ENCODE measurements around the gene TMEM80. TPM values are rescaled to one million over a fixed set of nuclear protein-coding genes. Genes with fewer than 3 reads are reported as not detected.
"Not testable (repeated sequence)": the region's sequence is repeated elsewhere in the genome, so short reads cannot be mapped to it uniquely, and the experiment has no call there.

TMEM80 gene
- total and polyA plus RNA-seq, 2 experiments from 2014 or later, result 12.8 to 25.4 TPM

DNA sequence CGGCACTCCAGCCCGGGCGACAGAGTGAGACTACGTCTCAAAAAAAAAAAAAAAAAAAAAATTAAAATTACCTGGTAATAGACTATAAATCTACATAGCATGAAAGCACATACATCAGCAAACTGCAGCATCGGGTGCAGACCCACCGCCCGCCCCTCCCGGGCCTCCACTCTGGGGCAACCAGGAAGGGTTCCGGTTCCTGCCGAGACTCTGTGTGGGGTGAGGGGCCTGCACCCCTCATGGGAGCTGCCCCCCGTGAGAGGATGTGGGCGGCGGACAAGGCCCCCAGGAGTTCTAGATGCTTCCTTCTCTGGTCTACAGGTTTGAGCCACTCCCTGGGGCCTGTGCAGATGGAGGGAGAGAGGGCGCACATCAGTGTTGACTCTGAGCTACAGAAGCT, 49.4 kb upstream of the TMEM80 start (continued):
- TF ChIP-seq EZH2phosphoT487 (IDR thresholded peaks at IDR 0.05; ENCODE audit: unreplicated experiment) (no peak), POLR2AphosphoS5 (IDR thresholded peaks at IDR 0.05; ENCODE audit: low read depth) (no peak), STAT1 (IDR thresholded peaks at IDR 0.05; ENCODE audit: unreplicated experiment) (no peak), ZNF331 (CRISPR knock-in tag; IDR thresholded peaks at IDR 0.05; ENCODE audit: low read depth) (no peak), JUNB (IDR thresholded peaks at IDR 0.05; ENCODE audit: unreplicated experiment) (no peak)
- TF ChIP-seq, protein P1, sequence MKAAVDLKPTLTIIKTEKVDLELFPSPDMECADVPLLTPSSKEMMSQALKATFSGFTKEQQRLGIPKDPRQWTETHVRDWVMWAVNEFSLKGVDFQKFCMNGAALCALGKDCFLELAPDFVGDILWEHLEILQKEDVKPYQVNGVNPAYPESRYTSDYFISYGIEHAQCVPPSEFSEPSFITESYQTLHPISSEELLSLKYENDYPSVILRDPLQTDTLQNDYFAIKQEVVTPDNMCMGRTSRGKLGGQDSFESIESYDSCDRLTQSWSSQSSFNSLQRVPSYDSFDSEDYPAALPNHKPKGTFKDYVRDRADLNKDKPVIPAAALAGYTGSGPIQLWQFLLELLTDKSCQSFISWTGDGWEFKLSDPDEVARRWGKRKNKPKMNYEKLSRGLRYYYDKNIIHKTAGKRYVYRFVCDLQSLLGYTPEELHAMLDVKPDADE (IDR thresholded peaks at IDR 0.05), result no peak

DNA sequence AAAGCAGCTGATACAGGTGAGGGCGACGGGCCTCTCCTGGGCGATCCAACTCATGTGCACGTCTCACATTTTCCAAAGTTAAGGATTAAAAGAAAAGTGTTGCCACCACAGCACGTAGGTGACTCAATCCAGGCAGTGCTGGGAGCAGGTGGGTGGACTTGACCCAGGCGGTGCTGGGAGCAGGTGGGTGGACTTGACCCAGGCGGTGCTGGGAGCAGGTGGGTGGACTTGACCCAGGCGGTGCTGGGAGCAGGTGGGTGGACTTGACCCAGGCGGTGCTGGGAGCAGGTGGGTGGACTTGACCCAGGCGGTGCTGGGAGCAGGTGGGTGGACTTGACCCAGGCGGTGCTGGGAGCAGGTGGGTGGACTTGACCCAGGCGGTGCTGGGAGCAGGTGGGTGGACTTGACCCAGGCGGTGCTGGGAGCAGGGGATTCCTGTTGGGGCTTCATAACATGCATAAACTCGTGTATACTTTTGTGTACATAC, 47.9 kb upstream of the TMEM80 start:
- not testable (repeated sequence) for H3K27ac Mint-ChIP-seq; ATAC-seq; H3K9me3 Mint-ChIP-seq; H3K4me3 Mint-ChIP-seq; DNase-seq (ENCODE audit: low spot score); H3K9me2 ChIP-seq (ENCODE audit: insufficient read depth); H2AFZ ChIP-seq; H3F3A ChIP-seq (replicated peaks; ENCODE audit: low read depth); H3K36me3 ChIP-seq (ENCODE audit: insufficient read depth); H3K27ac ChIP-seq (ENCODE audit: low read depth); H4K20me1 ChIP-seq (replicated peaks; ENCODE audit: insufficient read depth); H3K4me2 ChIP-seq; H3K4me1 ChIP-seq (ENCODE audit: insufficient read depth); H3K79me2 ChIP-seq (replicated peaks; ENCODE audit: insufficient read depth); H3K27me3 ChIP-seq (ENCODE audit: insufficient read depth); H3K4me3 ChIP-seq; H3K4me1 Mint-ChIP-seq
- Mint-ChIP-seq H3K27me3 (ENCODE audit: insufficient read depth, low read depth, poor library complexity) (peaks cover 12% of the 10 kb centered on the region), H3K36me3 (ENCODE audit: low read depth) (peaks cover 41% of the 10 kb centered on the region)

DNA sequence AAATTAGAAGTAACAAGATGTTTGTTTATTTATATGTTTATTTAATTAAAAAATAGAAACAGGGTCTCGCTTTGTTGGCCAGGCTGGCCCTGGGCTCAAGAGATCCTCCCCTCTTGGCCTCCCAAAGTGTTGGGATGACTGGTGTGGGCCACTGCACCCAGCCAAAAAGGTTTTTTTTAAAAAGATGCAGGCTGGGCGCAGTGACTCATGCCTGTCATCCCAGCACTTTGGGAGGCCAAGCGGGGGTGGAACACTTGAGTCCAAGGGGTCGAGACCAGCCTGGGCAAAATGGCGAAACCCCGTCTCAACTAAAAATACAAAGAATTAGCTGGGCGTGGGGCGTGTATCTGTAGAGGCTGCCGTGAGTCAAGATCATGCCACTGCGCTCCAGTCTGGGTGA, 45.1 kb upstream of the TMEM80 start:
- Mint-ChIP-seq H3K27ac (no peak overlapping the region), H3K27me3 (ENCODE audit: insufficient read depth, low read depth, poor library complexity) (peaks cover 15% of the 10 kb centered on the region), H3K36me3 (ENCODE audit: low read depth) (peaks cover 46% of the 10 kb centered on the region), H3K4me3 (no peak overlapping the region), H3K4me1 (peaks cover 3% of the 10 kb centered on the region; the same call in 2 of the 3 replicates), H3K9me3 (no peaks in the 10 kb centered on the region)
- 0 out of 2 replicates have a peak, but pooled peaks cover 6% of the 10 kb centered on the region for H3F3A ChIP-seq (replicated peaks; ENCODE audit: low read depth)
- no peaks in the 10 kb centered on the region for H3K9me2 ChIP-seq (ENCODE audit: insufficient read depth)
- no peak overlapping the region for H3K4me3 ChIP-seq
- H3K79me2 ChIP-seq (replicated peaks; ENCODE audit: insufficient read depth), result no peaks in the 10 kb centered on the region
- H3K27me3 ChIP-seq (ENCODE audit: insufficient read depth), result no peaks in the 10 kb centered on the region
- no peaks in the 10 kb centered on the region; the same call in 1 of the 2 replicates for H3K4me1 ChIP-seq (ENCODE audit: insufficient read depth)
- no peak overlapping the region for H2AFZ ChIP-seq
- DNase-seq (ENCODE audit: low spot score) (no peak), ATAC-seq (no peak)
- peaks cover 4% of the 10 kb centered on the region; the same call in 1 of the 2 replicates for H3K36me3 ChIP-seq (ENCODE audit: insufficient read depth)
- 0 out of 2 replicates have a peak overlapping the region, but pooled peaks have one; percentile 6 for H3K27ac ChIP-seq (ENCODE audit: low read depth)
- TF ChIP-seq NANOG (IDR thresholded peaks at IDR 0.05; ENCODE audit: borderline replicate concordance), result no peak
- no peak for TF ChIP-seq CREB1 (CRISPR knock-in tag; IDR thresholded peaks at IDR 0.05; ENCODE audit: low read depth)
- TF ChIP-seq, protein P2, sequence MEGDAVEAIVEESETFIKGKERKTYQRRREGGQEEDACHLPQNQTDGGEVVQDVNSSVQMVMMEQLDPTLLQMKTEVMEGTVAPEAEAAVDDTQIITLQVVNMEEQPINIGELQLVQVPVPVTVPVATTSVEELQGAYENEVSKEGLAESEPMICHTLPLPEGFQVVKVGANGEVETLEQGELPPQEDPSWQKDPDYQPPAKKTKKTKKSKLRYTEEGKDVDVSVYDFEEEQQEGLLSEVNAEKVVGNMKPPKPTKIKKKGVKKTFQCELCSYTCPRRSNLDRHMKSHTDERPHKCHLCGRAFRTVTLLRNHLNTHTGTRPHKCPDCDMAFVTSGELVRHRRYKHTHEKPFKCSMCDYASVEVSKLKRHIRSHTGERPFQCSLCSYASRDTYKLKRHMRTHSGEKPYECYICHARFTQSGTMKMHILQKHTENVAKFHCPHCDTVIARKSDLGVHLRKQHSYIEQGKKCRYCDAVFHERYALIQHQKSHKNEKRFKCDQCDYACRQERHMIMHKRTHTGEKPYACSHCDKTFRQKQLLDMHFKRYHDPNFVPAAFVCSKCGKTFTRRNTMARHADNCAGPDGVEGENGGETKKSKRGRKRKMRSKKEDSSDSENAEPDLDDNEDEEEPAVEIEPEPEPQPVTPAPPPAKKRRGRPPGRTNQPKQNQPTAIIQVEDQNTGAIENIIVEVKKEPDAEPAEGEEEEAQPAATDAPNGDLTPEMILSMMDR (conservative IDR thresholded peaks at IDR 0.05; ENCODE audit: low read depth in 2 of 2), result no peak
- TF ChIP-seq, protein P3, sequence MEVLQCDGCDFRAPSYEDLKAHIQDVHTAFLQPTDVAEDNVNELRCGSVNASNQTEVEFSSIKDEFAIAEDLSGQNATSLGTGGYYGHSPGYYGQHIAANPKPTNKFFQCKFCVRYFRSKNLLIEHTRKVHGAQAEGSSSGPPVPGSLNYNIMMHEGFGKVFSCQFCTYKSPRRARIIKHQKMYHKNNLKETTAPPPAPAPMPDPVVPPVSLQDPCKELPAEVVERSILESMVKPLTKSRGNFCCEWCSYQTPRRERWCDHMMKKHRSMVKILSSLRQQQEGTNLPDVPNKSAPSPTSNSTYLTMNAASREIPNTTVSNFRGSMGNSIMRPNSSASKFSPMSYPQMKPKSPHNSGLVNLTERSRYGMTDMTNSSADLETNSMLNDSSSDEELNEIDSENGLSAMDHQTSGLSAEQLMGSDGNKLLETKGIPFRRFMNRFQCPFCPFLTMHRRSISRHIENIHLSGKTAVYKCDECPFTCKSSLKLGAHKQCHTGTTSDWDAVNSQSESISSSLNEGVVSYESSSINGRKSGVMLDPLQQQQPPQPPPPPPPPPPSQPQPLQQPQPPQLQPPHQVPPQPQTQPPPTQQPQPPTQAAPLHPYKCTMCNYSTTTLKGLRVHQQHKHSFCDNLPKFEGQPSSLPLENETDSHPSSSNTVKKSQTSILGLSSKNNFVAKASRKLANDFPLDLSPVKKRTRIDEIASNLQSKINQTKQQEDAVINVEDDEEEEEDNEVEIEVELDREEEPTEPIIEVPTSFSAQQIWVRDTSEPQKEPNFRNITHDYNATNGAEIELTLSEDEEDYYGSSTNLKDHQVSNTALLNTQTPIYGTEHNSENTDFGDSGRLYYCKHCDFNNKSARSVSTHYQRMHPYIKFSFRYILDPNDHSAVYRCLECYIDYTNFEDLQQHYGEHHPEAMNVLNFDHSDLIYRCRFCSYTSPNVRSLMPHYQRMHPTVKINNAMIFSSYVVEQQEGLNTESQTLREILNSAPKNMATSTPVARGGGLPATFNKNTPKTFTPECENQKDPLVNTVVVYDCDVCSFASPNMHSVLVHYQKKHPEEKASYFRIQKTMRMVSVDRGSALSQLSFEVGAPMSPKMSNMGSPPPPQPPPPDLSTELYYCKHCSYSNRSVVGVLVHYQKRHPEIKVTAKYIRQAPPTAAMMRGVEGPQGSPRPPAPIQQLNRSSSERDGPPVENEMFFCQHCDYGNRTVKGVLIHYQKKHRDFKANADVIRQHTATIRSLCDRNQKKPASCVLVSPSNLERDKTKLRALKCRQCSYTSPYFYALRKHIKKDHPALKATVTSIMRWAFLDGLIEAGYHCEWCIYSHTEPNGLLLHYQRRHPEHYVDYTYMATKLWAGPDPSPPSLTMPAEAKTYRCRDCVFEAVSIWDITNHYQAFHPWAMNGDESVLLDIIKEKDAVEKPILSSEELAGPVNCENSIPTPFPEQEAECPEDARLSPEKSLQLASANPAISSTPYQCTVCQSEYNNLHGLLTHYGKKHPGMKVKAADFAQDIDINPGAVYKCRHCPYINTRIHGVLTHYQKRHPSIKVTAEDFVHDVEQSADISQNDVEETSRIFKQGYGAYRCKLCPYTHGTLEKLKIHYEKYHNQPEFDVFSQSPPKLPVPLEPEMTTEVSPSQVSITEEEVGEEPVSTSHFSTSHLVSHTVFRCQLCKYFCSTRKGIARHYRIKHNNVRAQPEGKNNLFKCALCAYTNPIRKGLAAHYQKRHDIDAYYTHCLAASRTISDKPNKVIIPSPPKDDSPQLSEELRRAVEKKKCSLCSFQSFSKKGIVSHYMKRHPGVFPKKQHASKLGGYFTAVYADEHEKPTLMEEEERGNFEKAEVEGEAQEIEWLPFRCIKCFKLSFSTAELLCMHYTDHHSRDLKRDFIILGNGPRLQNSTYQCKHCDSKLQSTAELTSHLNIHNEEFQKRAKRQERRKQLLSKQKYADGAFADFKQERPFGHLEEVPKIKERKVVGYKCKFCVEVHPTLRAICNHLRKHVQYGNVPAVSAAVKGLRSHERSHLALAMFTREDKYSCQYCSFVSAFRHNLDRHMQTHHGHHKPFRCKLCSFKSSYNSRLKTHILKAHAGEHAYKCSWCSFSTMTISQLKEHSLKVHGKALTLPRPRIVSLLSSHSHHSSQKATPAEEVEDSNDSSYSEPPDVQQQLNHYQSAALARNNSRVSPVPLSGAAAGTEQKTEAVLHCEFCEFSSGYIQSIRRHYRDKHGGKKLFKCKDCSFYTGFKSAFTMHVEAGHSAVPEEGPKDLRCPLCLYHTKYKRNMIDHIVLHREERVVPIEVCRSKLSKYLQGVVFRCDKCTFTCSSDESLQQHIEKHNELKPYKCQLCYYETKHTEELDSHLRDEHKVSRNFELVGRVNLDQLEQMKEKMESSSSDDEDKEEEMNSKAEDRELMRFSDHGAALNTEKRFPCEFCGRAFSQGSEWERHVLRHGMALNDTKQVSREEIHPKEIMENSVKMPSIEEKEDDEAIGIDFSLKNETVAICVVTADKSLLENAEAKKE (CRISPR knock-in tag; IDR thresholded peaks at IDR 0.05), result no peak
- TF ChIP-seq, protein P1 (IDR thresholded peaks at IDR 0.05), result no peak
- no peak overlapping the region for H3K4me2 ChIP-seq
- no peaks in the 10 kb centered on the region; the same call in 1 of the 2 replicates for H4K20me1 ChIP-seq (replicated peaks; ENCODE audit: insufficient read depth)
